Stimulated activated CD8-positive, alpha-beta memory T cell treated with anti-CD3 and anti-CD28 coated beads, Interleukin-15, amount 100 ng/mL, for 48 hours (primary cell): Measurements from ENCODE around the gene SLU7.
"Not testable (repeated sequence)": the region's sequence is repeated elsewhere in the genome, so short reads cannot be mapped to it uniquely, and the experiment has no call there.

Experiments used
- DNase-seq, 2 donors: peaks; one replicate each; pipeline ENCODE4 v3.0.0-alpha.2; 2020; ENCODE audit warnings: low read depth in 2 of 2

The SLU7 gene

GRCh38 chr5:160450164-160450932 lies 31.5 kb upstream of the SLU7 start:
- no peak for DNase-seq

- DNase-seq: no peak
Observed at GRCh38 chr5:160449458-160449857, 30.6 kb upstream of the SLU7 start.

GRCh38 chr5:160448886-160449285 lies 30.0 kb upstream of the SLU7 start:
- no peak for DNase-seq

GRCh38 chr5:160445751-160446150 lies 26.9 kb upstream of the SLU7 start:
- DNase-seq: no peak

- DNase-seq: no peak
Observed at GRCh38 chr5:160445132-160445531, 26.3 kb upstream of the SLU7 start.

- DNase-seq: no peak
Observed at GRCh38 chr5:160444407-160444806, 25.5 kb upstream of the SLU7 start.

GRCh38 chr5:160442824-160443431 lies 24.0 kb upstream of the SLU7 start:
- DNase-seq: no peak

GRCh38 chr5:160441311-160441781 lies 22.5 kb upstream of the SLU7 start:
- DNase-seq: no peak

- peak; percentile 77 to 80 for DNase-seq
Observed at GRCh38 chr5:160439205-160439600, 20.3 kb upstream of the SLU7 start.

GRCh38 chr5:160438316-160439204 lies 19.7 kb upstream of the SLU7 start:
- DNase-seq: peak in 1 of 2 donors; percentile 22

- no peak for DNase-seq
Observed at GRCh38 chr5:160437271-160437670, 18.4 kb upstream of the SLU7 start.

GRCh38 chr5:160436661-160437060 lies 17.8 kb upstream of the SLU7 start:
- not testable (repeated sequence) for DNase-seq

- DNase-seq: no peak
Observed at GRCh38 chr5:160436017-160436416, 17.1 kb upstream of the SLU7 start.

- no peak for DNase-seq
Observed at GRCh38 chr5:160435532-160435931, 16.7 kb upstream of the SLU7 start.

GRCh38 chr5:160434022-160434531 lies 15.2 kb upstream of the SLU7 start:
- DNase-seq: no peak

- no peak for DNase-seq
Observed at GRCh38 chr5:160432787-160433186, 13.9 kb upstream of the SLU7 start.

- no peak for DNase-seq
Observed at GRCh38 chr5:160432196-160432595, 13.3 kb upstream of the SLU7 start.

GRCh38 chr5:160427607-160428006 lies 8.7 kb upstream of the SLU7 start:
- no peak for DNase-seq

GRCh38 chr5:160423099-160423498 lies 4.2 kb upstream of the SLU7 start:
- DNase-seq: no peak

- DNase-seq: peak; percentile 87 to 91
Observed at GRCh38 chr5:160421625-160422258, 2.9 kb upstream of the SLU7 start, which contains the start of gene PTTG1. Gene PTTG1 (plus strand): TSS chr5:160421855. CDS start chr5:160422313, 458 bp downstream.

- DNase-seq: no peak
Observed at GRCh38 chr5:160420331-160420610, 1.4 kb upstream of the SLU7 start.
